Right ventricle myocardium superior (tissue), 1 donor: Measurements from ENCODE around the gene PELI2. TPM values are rescaled to one million over a fixed set of nuclear protein-coding genes. Genes with fewer than 3 reads are reported as not detected.
A peak's percentile ranks its signal among the peaks of the same experiment; 100 is the strongest.

Experiments
- ATAC-seq: fragments of 200-7000 bp; cut with Tn5 transposase; one replicate; pipeline ENCODE4 v1.9.1; 2020; ENCODE audit warnings: mild to moderate bottlenecking; ENCODE audit not compliant: poor library complexity
- DNase-seq: peaks from one replicate; pipeline ENCODE4 v3.0.0-alpha.2; 2020
- intact Hi-C: fragments of 100-400 bp; cut with DNase I; formaldehyde crosslinking; loops from one replicate; pipeline ENCODE4 v1.11.2; 2022
- total RNA-seq: library from RNA; stranded (reverse); fragmentation: NEBNext Ultra II Directional; extraction: Animal tissue kit (Norgen Biotek cat#: 25700); gene quantifications from one replicate; pipeline ENCODE4 v1.2.1, GENCODE V29; 2021
- donor health status: DM: no; HTN: yes; CAD: no; lungs with severe emphysema.

PELI2 gene
- total RNA-seq, 1 donor from 2014 or later = 4.2 TPM

GRCh38 chr14:56216626-56217379 lies 98.6 kb downstream of the PELI2 start:
- ATAC-seq = peak; percentile 70
- DNase-seq = peak; percentile 84
- intact Hi-C loops = no loop called here

- no peak for ATAC-seq
- intact Hi-C loops = no loop called here
Measured at GRCh38 chr14:56217380-56218045, 99.3 kb downstream of the PELI2 start.

GRCh38 chr14:56219666-56220413 lies 101.6 kb downstream of the PELI2 start:
- intact Hi-C loops = no loop called here
- DNase-seq = no peak
- ATAC-seq = peak; percentile 28

More at GRCh38 chr14:56217380-56218045, 99.3 kb downstream of the PELI2 start:
- DNase-seq = no peak

- intact Hi-C loops = no loop called here
- DNase-seq = no peak
- ATAC-seq = peak; percentile 45
Measured at GRCh38 chr14:56221382-56222128, 103.3 kb downstream of the PELI2 start.

- DNase-seq (no peak), ATAC-seq (no peak)
- intact Hi-C loops = no loop called here
Measured at GRCh38 chr14:56224229-56224628, 106.0 kb downstream of the PELI2 start.

GRCh38 chr14:56224691-56225681 lies 106.8 kb downstream of the PELI2 start:
- ATAC-seq = no peak
- no peak for DNase-seq
- intact Hi-C loops = no loop called here

GRCh38 chr14:56235388-56235787 lies 117.2 kb downstream of the PELI2 start:
- intact Hi-C loops = no loop called here

GRCh38 chr14:56237398-56237797 lies 119.2 kb downstream of the PELI2 start:
- no peak for DNase-seq

More at GRCh38 chr14:56235388-56235787, 117.2 kb downstream of the PELI2 start:
- ATAC-seq (no peak), DNase-seq (no peak)

GRCh38 chr14:56241461-56241860 lies 123.2 kb downstream of the PELI2 start:
- intact Hi-C loops = no loop called here
- no peak for ATAC-seq
- no peak for DNase-seq

More at GRCh38 chr14:56237398-56237797, 119.2 kb downstream of the PELI2 start:
- intact Hi-C loops = no loop called here
- ATAC-seq = no peak

GRCh38 chr14:56243110-56243509 lies 124.9 kb downstream of the PELI2 start:
- ATAC-seq (no peak), DNase-seq (no peak)
- intact Hi-C loops = no loop called here

GRCh38 chr14:56244138-56244789 lies 126.1 kb downstream of the PELI2 start:
- intact Hi-C loops = no loop called here
- ATAC-seq = no peak
- DNase-seq = no peak

- intact Hi-C loops = no loop called here
- DNase-seq = no peak
- no peak for ATAC-seq
Measured at GRCh38 chr14:56247495-56248200, 129.4 kb downstream of the PELI2 start.

GRCh38 chr14:56248442-56248841 lies 130.2 kb downstream of the PELI2 start:
- no peak for DNase-seq
- intact Hi-C loops = no loop called here

GRCh38 chr14:56261046-56261445 lies 142.8 kb downstream of the PELI2 start:
- no peak for ATAC-seq
- intact Hi-C loops = no loop called here
- no peak for DNase-seq

More at GRCh38 chr14:56248442-56248841, 130.2 kb downstream of the PELI2 start:
- no peak for ATAC-seq

GRCh38 chr14:56262530-56262929 lies 144.3 kb downstream of the PELI2 start:
- DNase-seq = no peak
- ATAC-seq = no peak
- intact Hi-C loops = no loop called here

- ATAC-seq = no peak
- no peak for DNase-seq
- intact Hi-C loops = no loop called here
Measured at GRCh38 chr14:56268039-56268438, 149.8 kb downstream of the PELI2 start.

- intact Hi-C loops = no loop called here
- ATAC-seq (no peak), DNase-seq (no peak)
Measured at GRCh38 chr14:56268673-56269072, 150.5 kb downstream of the PELI2 start.
